Epithelial cell of prostate (primary cell): ENCODE results near the gene CLDN7.
A peak's percentile ranks its signal among the peaks of the same experiment; 100 is the strongest.

Source experiments
- DNase-seq: peaks from one replicate; pipeline ENCODE4 v3.0.0-alpha.2; 2011; ENCODE audit warnings: low read depth, low spot score
- H3K27ac ChIP-seq: fragments of 450-650 bp; 2 replicates; pipeline ENCODE4 v1.5.1; 2017; ENCODE audit warnings: mild to moderate bottlenecking

The CLDN7 gene

DNA sequence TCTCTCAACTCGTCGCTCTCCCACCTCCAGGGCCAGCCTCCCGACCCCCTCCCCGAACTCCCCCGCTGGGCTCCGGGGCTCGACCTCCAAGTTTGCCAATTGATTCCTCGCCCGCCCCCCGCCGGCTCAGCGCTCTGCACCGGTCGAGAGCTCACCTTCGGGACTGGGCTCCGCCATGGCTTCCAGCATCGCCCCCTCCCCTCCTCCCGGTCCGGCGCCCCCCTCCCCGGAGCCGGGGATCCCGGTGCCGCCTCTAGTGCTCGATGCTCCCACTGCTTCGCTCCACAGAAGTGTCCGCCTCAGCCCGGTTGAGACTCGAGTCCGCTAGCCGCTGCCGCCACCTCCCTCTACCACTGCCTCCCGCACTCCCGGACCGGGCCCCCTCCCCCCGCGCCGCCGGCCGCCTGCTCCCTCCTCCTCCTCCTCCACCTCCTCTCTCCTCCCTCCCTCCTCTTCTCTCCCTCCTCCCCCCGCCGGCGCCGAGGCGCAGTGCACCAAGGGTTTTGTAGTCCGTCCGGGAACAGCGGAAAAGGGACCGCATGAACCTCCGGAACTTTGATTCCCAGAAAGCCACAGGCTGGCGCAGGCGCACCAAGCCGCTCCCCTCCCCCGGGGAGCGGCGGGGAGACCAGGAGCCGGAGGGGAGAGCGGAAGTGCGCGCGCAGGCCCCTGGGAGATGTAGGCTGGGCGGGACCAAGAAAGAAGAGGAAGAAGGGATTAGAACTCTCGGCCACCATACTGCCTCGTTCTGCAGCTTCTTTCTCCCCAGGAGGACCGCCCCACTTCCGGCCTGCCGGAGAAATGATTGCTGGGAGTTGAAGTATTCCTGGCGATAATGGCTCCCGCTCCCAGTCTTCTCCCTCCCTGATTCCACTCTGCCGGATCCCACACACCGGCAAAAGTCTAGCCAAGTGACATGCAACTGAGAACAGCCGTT lies 22.9 kb downstream of the CLDN7 start, which contains the start of gene PHF23:
TSS of gene PHF23 (minus strand) at position 367 of the 937 bp plus-strand sequence. CDS start at position 189, 178 bp downstream.
- peak; percentile 97 for DNase-seq
- H3K27ac ChIP-seq = peak within 1 kb of the TSS; percentile 98

DNA sequence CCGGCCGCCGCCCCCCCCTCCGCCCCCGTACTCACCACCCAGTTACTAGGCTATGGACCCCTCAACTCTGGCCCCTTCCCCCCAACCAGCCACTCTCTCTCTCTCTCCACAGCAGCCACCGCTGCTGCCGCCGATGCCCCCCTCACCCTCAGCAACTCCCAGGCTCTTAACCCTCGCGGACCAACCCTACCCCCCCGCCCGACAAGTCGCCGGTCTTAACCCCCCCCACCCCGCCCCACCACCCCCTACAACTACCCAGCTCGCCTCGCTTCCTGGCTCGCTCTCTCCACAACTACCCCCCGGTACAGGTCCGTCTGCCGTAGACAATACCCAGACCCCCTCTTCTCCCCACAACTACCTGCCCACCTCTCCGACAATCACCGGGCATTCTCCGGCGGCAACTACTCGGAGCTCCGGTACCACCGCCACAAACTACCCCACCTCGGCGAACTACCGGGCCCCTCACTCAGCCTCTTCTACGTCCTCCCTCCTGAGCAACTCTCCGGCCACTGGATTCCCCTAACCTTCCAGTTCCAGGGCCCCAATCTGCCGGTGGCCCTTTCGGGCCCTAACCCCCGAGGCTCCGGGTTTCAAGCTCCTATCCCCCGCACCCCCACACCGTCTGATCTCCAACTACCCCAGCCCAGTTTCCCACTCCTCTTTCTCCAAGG lies 23.7 kb downstream of the CLDN7 start:
- H3K27ac ChIP-seq = peak overlapping the region; percentile 89
- no peak for DNase-seq

DNA sequence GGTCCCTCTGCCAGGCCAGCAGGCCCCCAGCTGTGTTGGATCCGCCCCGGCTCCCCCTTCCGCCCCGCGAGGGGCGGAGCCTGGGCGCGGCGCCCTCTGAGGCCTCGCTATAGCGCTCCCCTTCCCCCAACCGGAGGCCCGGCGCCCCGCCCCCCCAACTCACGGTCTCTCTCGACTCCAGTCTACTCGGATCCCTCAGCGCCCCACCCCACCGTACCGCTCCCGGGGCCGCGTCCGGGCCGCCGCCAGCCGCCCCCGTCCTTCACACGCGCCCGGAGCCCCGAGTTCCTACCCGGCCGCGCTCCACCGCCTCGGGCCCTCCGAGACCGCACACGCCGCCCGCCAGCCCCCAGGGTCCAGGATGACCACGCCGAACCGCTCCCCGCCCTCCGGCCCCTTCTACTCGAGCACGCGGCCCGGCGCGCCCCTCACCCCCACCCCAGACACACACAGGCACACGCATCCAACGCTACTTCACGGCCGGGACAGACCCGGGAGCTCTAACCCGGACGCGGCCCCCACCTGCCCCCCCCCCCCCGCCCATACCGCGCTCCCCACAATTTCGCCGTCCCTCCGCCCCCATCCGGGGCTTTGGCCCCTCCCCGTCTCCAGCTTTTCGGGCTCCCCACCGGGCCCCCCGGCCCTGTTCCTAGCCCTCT lies 24.4 kb downstream of the CLDN7 start:
- no peak for DNase-seq
- peak overlapping the region; percentile 89 for H3K27ac ChIP-seq

DNA sequence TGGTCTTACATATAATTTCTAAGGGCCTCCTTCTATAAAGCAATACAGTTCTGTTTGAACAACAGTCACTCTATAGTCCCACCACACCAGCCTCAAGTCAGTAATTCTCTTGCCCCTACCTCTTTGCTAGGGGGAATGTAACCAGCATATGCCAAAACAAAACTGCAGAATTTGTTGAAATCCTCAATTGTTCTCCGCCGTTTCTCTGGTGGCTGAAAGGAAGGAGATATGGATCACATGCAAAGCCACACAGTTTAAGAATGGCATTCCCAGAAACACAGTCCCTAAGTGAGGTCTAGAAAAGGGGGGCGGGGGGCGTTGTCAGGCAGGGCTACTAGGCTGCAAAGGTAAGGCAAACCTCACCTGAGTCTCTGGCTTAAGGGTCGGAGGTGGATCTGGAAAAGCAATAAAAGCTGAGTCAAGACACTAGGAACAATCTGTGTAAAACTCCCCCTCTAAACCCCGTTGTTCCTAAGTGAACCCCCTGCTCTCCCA lies 25.0 kb downstream of the CLDN7 start:
- H3K27ac ChIP-seq = peak overlapping the region; percentile 89

DNA sequence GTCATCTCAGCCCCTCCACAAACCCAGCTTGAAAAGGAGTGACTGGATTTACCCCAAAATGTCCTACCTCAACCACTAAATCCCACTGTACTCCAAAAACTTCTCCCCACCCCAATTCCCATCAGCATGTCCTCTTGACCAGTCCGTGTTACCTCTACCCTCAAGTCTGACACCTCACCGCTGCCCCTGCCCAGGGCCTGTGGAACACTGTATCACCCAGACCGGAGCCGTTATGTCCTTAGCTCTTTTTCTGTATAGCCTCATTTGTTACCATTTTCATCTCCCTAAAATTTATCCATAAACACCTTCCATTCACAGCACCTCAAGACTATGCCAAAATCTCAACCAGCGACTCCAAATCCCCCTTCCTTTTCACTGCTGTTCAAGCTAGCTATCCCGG lies 25.5 kb downstream of the CLDN7 start:
- H3K27ac ChIP-seq = peak overlapping the region; percentile 89
- DNase-seq = no peak

More for the DNA sequence above, 25.0 kb downstream of the CLDN7 start:
- no peak for DNase-seq

DNA sequence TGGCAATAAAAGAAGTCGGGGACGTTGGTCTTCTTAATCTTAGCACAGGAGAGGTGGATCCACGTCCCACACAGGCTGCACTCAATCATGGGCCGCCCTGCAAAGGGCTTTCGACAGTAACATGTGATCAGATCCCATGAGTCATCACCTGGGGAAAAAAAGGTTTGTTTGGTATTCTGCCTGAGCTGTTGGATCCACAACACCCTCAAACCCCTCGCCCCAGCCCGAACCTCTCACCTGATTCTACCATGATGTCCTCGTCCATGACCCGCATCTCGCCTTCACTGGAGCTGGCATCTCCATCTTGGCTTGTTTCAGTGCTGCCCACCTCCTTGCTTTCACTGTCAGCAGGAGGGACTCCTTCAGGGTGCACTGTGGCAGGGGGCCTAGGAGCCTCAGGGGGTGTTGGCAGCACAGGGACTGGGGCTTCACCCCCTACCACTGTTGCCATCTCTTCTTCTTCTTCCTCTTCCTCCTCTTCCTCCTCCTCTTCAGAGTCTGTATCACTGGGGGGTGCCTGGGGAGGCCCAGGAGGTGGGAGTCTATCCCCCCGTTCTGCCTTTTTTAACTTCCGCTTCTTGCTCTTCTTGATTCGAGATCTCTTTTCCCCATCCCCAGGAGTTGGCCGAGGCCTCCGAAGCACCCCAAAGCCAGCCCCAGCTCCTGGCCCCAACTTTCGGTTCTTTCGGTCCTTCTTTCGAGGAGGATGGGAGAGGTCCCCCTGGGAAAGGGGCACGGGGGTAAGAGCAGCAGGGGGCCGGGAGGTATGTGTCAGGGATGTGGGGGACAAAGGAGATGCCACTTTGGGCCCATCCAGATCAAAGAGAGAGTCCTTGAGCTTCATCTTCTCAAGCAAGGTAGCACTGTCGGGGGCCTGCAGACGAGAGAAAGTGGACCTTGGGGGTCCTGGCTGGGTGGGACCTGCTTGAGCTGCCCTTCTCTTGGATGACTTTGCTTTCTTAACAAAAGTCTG lies 26.3 kb downstream of the CLDN7 start:
- peak overlapping the region; percentile 89 for H3K27ac ChIP-seq
- DNase-seq = no peak

DNA sequence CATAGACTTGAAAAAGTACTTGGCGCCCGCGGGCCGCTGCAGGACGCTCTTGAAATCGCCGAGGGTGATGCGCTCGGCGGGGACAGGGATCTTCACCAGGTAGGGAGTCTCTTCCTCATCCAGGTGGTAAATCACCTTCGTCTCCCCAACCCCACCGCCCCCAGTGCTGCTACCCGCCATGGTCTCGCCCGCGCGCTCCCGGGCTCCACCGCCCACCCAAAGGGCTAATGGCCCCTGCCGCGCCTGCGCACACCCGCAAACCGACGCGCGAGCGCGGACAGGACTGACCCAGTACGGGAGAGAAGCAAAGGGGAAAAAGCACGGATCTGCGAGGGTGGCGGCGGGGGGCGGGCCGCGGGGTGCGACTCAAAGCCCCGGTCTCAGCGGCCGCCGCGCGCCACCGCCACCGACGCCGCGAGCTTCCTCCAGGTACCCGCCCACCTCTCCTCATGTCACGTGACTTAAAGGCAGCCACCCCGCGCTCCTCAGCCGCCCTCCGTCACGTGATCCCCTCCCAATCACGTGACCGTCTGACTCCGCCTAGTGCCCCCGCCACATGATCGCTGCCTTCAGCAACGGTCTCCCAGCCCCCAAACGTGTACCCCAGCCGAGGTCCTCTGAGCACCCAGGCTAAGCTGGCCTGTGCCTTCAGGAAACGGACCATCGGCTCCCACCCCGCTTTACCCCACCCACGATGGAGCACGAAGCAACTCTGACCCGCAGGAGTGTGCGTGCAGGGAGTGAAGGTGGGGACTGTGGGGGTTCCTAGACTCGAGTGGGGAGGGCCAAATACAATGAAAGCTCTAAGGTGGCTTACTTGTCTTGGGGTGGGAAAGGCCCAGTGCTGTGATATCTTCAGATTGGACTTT lies 28.0 kb downstream of the CLDN7 start, which contains the start of gene DVL2:
TSS of gene DVL2 (minus strand) at position 435 of the 869 bp plus-strand sequence. CDS start at position 180, 255 bp downstream.
- peak within 1 kb of the TSS; percentile 89 for H3K27ac ChIP-seq
- DNase-seq = peak; percentile 73

DNA sequence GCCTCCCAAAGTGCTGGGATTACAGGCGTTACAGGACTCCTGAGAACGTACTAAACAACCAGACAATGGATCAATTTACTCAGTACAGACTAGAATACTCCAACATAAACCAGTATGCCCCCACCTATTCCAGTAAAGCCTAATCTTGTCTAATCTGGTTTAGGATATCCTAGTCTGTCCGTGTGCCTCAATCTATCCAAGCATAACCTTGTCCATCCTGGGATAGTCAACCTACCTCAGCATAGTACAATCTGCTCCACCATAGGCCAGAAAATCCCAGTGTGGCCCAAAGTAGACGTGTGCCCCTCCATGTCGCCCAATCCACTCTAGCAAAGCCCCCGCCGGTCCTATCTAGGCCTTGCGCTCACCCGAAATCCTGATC lies 28.6 kb downstream of the CLDN7 start:
- no peak for DNase-seq
- peak overlapping the region; percentile 89 for H3K27ac ChIP-seq

DNA sequence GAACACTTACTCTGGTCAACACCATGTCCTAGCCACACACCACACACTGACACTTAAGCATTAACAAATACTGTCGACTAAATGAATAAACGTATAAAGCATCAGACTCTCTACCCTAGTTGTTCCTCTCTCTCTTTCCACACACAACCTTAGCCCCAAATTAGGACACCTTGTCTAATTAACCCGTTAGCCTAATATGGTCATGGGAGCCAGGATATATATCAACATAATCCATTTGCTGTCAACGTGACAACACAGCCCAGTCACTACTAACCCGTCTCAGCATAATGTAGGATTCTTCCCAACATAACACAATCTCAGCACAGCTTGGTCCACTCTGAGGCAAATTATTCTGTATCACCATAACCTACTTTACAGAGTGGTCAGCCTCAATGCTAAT lies 30.2 kb downstream of the CLDN7 start:
- no peak overlapping the region for H3K27ac ChIP-seq
- DNase-seq = no peak

DNA sequence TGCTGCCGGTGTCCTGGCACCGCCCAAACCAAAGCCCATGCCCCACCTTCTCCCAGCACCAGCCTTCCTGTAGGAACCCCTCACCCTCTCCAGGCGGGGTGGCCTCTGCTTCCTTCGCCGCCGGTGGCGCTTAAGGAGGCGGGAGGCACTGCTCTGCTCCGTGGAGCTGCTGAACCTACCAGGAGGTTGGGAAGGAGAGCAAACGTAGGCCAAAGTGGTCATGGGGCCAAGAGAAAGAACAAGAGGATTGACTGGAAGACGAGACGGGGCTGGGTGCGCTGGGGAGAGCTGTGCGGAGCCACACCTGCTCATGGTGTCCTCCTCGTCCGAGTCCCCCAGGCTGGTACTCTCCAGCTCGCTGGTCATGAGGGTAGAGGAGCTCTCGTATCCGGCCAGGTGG lies 32.8 kb downstream of the CLDN7 start:
- H3K27ac ChIP-seq = no peak overlapping the region
- DNase-seq = no peak

DNA sequence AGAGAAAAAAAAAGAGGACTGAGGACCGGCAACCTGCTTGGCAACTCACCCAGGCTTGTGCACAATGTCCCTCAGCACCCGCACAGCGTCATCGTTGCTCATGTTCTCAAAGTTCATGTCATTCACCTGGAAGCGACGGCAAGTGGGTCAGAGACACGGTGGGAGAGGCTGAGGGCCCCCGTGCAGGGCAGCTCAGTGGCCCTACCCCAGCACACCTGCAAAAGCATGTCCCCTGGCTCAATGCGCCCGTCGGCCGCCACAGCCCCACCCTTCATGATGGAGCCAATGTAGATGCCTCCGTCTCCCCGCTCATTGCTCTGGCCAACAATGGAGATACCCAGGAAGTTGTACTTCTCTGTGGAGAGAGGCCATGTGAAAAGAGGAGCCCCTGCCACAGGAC lies 33.4 kb downstream of the CLDN7 start:
- DNase-seq = no peak
- peak overlapping the region; percentile 55 for H3K27ac ChIP-seq

DNA sequence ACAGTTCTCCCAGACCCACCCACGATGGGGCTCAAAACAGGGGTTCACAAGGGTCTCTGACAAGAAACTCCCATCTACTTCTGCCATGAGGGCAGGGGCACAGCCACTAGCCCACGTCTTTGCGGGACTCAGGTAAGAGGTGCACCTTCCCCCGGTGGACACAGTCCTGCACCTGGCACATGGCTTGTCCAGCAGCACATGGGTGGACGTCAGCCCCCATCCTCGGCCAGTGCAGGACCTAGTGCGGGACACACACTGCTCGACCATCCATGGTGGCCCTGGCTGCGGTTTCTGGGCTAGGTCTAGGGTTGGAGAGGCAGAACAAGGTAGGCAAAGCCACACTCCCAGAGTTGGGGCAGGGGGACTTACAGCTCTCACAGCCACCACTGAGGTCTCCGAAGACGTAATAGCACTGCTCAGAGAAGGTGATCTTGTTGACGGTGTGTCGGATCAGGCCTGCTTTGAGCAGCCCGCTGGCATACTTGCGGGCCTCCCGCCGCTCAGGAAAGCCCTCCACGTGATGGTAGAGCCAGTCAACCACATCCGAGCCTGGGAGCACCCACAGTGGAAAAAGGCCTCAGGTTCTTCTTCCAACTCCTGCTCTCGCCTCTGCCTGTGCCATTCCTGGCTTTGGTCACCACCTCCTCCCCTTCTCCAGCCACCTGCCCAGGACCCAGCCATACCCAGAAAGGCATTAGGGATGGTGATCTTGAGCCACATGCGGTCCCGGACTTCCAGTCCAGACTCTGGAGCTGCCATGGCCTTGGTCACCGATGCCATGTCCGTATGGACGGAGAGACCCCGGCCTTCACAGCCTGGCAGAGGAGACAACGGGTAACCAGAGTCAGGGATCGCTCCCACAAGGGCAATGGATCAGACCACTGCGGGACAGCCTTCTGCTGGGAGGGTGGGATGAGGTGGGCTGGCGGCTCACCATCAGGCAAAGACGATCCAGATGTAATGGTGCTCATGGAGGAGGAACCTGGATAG lies 35.3 kb downstream of the CLDN7 start:
- no peak overlapping the region for H3K27ac ChIP-seq
- DNase-seq = no peak

DNA sequence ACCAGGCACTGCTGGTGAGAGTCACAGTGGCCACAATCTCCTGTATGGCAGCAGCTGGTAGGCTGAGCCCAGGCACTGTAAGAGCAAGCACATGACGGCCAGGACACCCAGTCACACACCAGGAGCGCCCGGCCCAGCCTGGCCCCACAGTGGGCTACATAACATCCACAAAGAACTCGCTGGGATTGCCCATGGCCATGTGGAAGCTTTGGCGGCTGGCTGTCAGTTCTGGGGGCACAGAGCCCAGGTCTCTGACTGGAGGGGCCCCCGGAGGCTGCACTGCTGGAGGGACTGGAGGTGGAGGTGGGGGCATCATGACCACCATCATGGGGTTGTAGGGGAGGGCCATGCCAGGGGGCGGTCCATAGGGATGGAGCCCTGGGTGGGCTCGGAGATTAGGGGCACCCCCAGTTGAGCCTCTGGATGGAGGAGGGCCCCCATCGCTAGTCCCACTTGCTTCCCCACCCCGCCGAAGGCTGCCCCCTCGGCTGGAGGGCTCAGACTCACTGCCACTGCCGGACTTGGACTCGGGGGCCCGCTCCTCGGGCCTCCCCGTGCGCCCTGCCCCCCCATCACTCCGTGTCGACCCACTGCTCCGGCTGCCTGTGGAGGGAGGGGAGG lies 36.5 kb downstream of the CLDN7 start:
- H3K27ac ChIP-seq = no peak overlapping the region
- DNase-seq = no peak

DNA sequence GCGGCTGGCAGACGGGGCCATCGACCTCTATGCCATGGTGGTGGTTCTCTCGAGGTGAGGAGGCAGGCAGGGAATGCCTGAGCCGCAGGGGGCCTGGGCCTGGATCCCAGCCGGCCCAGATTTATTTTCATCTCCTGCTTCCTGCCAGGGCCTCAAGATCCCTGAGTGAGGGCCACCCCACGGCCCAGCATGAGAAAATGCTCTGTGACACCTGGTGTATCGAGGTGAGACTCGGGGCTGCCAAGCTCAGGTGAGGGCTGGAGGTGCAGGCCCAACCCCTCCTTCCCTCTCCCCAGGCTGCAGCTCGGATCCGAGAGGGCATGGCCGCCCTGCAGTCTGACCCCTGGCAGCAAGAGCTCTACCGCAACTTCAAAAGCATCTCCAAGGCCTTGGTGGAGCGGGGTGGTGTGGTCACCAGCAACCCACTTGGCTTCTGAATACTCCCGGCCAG lies 37.6 kb downstream of the CLDN7 start:
- no peak for DNase-seq
- H3K27ac ChIP-seq = no peak overlapping the region

DNA sequence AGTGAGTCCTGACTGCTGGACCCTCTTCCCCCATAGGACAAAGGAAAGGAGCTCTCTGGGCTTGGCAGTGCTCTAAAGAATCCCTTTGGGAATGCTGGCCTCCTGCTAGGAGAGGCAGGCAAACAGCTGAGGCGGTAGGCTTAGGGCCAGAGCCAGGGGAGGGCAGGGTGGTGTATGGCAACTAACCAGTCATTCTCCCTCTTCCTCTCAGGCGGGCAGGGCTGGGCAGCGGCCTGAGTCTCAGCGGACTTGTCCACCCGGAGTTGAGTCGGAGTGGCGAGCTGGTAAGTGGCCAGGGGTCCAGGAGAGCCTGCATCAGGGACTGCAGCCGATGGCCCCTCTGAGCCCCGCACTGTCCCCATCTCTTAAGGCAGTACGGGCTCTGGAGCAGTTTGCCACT lies 38.2 kb downstream of the CLDN7 start:
- no peak overlapping the region for H3K27ac ChIP-seq
- DNase-seq = no peak

DNA sequence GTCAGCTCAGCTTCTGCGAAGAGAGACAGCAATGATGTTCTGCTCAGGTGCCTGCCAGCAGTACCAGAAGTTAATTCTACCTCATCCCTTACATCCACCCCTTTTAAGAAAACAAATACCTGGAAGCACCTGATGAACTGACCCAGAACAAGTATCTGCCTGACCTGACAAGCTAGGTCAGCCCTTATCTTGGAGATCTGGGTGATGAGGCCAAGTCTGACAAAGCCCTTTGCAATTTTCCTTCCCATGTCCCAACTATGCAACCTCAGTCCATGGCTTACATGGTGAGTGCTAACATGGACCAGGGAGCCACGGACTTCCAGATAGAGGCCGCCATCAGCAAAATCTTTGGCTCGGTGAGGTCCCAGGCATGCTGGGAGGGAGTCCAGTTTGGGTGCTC lies 38.9 kb downstream of the CLDN7 start:
- H3K27ac ChIP-seq = no peak overlapping the region
- no peak for DNase-seq

DNA sequence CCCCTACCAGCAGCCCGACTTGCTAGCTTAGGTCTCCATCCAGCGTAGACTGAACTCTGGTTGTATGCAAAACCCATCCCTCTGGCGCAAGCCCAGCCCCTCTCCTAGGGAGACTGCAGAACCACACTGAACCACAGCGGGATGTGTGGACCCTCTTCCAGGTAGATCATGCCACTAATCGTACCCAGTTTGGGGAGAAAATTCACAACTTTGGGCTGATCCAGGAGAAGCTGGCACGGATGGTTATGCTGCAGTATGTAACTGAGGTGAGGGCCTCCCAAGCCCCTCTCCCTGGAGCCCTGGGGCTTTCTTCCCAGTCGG lies 39.3 kb downstream of the CLDN7 start:
- no peak for DNase-seq

More for the DNA sequence above, 39.3 kb downstream of the CLDN7 start:
- no peak overlapping the region for H3K27ac ChIP-seq
